HG03571 (cell line): Measurements from ENCODE around the gene SLC66A3.
"Not testable (repeated sequence)": the region's sequence is repeated elsewhere in the genome, so short reads cannot be mapped to it uniquely, and the experiment has no call there.

Source experiments
- ATAC-seq: cut with Tn5 transposase; IDR thresholded peaks from one replicate; pipeline ENCODE4 v1.9.1; 2021; ENCODE audit not compliant: unreplicated experiment

The SLC66A3 gene

GRCh38 chr2:11160731-11161455 is 5.6 kb downstream of the SLC66A3 start:
- ATAC-seq = no peak

DNA sequence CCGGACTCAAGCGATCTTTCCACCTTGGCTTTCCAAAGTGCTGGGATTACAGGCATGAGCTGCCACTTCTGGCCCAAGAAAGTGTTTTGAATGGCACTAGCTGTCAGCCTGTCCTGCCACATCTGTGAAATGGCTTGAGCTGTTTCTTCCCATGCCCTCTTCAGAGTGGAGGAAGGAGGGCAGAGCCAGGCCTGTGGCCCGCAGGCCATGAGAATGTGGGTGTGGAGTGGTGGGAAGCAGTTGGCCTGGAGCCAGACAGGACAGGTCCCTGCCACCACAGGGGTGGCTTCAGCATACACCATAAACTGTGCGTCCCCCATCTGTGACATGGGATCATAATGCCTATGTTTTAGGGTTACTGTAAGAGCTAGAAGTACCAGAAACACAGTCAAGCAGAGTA is 6.5 kb downstream of the SLC66A3 start:
- no peak for ATAC-seq

GRCh38 chr2:11163439-11164317 is 8.4 kb downstream of the SLC66A3 start:
- ATAC-seq = no peak

DNA sequence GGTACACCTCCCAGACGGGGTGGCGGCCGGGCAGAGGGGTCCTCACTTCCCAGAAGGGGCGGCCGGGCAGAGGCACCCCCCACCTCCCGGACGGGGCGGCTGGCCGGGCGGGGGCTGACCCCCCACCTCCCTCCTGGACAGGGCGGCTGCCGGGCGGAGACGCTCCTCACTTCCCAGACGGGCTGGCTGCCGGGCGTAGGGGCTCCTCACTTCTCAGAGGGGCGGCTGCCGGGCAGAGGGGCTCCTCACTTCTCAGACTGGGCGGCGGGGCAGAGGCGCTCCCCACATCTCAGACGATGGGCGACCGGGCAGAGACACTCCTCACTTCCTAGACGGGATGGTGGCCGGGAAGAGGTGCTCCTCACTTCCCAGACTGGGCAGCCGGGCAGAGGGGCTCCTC is 9.8 kb downstream of the SLC66A3 start:
- not testable (repeated sequence) for ATAC-seq

DNA sequence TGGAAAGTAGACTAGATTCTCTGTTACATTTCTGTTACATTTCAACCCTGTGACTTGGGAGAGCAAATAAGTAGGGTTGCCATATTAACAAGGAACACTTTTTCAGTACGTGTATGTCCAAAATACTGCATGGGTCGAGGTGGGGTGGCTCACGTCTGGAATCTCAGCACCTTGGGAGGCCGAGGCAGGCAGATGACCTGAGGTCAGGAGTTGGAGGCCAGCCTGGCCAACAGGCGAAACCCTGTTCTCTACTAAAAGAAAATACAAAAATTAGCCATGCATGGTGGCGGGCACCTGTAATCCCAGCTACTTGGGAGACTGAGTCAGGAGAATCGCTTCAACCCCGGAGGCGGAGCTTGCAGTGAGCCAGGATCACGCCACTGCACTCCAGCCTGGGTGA is 11.2 kb downstream of the SLC66A3 start:
- no peak for ATAC-seq

DNA sequence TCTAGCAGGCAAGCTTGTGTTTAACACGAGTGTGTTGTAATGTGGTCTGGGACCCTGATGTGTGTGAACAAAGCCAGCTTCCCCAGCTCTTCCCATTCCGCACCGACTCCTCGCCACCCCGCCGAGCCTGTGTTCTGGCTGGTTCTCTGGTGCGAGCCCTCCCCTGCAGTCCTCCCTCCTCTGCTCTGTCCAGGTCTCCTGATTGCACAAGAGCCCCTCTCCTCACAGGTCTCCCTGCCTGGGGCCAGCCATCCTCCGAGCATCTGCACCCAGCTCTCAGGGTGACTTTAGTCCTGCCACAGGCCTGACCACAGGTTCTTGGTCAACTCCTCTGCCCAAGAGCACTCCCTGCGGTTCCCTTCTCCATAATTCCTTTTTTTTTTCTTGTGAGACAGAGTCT is 13.2 kb downstream of the SLC66A3 start:
- no peak for ATAC-seq

GRCh38 chr2:11169333-11169732 is 14.1 kb downstream of the SLC66A3 start:
- ATAC-seq = no peak

DNA sequence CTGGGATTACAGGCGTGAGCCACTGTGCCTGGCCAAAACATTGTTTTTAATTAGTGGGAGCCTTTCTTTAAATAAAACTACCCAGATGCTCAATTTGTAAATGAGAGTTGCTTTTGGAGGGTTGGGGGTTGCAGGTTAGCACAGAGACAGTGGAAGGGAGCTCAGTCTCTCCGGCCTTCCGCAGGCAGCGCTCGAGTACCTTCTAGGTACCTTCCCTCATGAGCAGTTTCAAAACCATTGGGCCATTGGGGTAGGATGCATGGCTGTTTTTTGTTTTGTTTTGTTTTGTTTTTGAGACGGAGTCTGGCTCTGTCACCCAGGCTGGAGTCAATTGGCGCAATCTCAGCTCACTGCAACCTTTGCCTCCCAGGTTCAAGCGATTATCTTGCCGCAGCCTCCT is 19.0 kb downstream of the SLC66A3 start:
- ATAC-seq = no peak

DNA sequence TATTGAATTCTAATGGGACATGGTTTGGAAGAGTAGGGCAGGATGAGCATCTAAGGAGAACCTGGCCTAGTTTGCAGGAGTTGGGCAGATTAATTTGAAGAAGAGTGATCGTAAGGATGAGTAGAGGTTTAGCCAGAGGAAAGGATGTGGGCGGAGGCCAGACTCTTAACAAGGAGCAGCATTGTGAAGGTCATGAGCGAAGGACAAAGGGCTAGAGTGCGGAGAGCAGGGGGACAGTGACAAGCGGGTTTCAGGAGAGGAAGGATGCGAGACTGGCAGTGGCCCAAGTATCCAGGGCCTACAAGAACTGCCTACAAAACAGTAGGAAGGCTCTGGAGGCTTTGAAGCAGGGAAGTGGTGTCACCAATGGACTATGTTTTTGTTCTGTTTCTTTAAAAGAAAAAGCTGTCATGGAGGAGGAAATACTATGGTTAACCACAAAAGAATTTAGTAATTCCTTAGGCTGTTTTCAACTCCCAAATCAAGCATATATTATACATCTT is 20.1 kb downstream of the SLC66A3 start:
- ATAC-seq = no peak

DNA sequence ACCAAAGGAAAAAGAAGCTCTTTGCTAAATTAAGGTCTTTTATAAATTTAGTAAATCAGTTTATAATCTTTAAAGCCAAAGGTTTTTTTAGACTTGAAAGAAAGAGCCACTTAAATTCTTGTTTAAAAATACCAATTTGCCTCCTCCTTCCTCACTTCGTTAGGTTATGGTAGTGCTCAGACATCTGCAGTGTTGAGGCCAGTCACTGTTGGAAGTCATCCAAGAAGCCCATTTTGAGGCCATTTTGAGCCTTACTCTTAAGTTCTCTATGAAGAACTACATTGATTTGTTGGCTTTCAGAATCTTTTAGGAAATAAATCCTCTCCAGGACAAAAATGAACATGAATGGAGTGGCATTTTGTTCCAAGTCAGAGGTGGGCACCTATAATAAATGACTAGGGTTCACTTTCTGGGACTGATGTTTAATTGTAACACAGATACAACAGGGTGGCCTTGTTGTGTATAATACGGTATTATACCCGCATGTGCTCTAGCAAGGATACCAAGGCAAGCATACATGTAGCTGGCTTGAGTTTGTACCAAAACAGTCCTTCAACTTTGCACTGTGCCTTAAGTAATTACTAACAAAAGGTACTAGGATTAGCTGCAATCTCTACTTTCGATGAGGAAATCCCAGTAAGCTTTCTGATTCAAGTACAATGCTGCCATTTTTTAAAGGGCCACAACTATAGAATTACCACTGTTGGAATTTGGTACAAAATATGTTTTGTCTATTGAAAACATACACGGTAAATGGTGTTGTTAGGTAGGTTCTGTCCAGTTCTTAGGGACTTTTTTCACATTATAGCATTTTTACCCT is 22.8 kb downstream of the SLC66A3 start:
- no peak for ATAC-seq

DNA sequence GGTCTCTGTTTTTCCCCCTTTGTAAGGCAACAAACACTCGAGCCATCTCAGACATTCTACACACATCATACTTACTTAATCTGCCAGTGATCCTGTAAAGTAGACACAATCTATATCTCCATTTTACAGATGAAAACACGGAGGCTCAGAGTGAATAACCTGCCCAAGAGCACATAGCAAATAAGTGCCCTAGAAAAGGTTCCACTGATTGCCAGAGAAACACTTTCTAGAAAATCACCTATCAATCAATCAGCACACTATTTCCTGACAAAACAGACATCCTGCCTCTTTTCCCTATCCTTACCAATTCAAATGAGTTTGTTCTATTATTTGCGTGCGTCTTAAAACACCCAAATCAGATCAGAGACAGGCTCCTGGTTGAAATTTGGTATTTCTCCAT is 23.9 kb downstream of the SLC66A3 start:
- no peak for ATAC-seq

DNA sequence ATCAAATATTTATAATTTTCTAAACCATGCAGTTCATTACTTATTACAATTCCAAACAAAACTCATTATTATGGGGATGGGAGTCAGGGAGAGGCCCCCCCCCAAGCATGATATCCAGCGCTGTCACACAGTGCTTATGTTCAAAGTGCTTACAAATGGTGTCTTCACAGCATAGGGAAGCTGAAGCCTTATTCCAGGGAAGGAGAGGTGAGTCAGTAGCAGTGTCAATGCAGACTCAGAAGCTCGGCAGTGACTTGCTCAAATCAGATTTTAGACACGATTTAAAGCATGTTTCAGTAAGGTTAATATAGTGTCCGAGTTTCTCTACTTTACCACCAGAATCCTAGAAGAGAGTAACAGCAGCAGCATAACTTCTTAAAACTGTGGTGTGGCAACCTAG is 24.6 kb downstream of the SLC66A3 start:
- ATAC-seq = no peak

GRCh38 chr2:11180653-11181052 is 25.4 kb downstream of the SLC66A3 start:
- ATAC-seq = no peak

DNA sequence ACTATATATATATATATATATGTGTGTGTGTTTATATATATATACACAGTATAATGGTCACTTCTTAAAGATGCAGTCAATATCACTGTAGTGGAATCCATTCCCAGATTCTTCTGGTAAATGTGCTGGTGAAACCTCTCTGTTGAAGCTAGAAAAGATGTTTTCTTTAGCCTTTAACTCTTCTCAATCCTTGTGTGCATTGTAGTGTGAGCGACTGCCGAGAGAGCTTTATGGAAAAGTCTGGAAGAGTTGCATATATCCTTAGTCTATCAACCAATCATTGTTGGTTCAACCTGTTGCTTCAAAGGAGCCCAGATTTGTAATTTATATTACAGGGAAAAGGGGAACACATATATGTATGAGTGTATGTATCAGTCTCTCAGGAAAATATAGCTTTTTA is 27.7 kb downstream of the SLC66A3 start:
- ATAC-seq = no peak

GRCh38 chr2:11186145-11186544 is 30.9 kb downstream of the SLC66A3 start:
- ATAC-seq = no peak

GRCh38 chr2:11187083-11187619 is 31.9 kb downstream of the SLC66A3 start:
- no peak for ATAC-seq

- no peak for ATAC-seq
Observed at GRCh38 chr2:11187731-11188130, 32.5 kb downstream of the SLC66A3 start.

- ATAC-seq = no peak
Observed at GRCh38 chr2:11196246-11196645, 41.0 kb downstream of the SLC66A3 start.

DNA sequence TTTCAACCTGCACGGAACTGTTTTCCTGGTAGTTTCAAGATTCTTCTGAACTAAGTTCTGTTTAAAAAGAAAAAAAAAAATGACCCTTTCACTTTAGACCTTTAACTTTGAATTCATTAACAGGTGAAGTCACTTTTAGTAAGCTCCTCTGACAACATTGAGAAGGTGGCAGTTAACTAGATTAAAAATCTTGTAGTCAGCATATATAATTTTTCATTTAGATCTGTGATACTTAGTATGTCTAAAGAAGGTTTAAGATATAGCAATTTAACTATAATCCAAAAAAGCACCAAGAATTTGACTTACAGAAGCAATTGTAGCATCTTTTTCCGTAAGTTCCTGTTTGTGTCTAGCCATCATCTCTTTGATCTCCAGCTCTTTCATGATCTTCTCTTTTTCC is 45.4 kb downstream of the SLC66A3 start:
- ATAC-seq = no peak

DNA sequence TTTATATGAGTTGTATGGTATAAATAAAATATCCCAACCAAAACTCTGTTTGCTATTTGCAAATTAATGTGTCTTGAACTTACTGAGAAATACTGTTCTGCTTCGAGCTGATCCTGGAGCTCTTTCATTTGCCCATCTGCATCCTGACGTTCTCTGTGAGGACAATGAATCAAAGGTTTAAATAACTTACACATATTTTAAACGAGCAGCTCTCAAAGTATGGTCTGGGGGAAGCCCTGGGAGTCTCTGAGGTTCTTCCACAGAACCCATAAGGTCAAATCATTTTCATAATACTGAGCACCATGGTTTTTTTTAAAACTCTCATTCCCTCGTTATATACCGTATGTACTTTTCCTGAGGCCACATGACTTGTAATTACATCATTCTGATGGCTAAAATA is 46.7 kb downstream of the SLC66A3 start:
- ATAC-seq = no peak

DNA sequence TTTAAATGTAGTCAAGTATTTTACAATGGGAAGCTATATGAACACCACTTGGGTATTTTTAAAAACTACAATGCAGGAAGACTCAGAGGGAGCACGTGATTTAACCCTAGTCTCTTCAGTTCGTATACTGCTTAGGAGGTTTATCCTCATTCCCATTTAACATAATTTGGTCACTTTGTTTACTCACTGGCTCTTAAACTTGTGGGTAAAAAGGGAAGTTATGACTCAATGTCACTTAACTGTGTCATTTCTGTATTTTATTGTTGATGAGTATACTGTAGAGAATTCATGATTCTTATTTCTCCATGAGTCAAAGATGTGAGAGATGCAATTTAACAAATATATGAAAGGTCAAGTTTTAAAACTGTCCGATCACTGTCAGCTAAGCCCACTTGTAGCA is 48.2 kb downstream of the SLC66A3 start:
- no peak for ATAC-seq
